HG03354 (cell line): ENCODE results near the gene TNFRSF13B.
"Not testable (repeated sequence)": the region's sequence is repeated elsewhere in the genome, so short reads cannot be mapped to it uniquely, and the experiment has no call there.

Experiments
- ATAC-seq: cut with Tn5 transposase; IDR thresholded peaks from one replicate; pipeline ENCODE4 v1.9.1; 2021; ENCODE audit warnings: mild to moderate bottlenecking; ENCODE audit not compliant: unreplicated experiment, poor library complexity, severe bottlenecking

The TNFRSF13B gene

DNA sequence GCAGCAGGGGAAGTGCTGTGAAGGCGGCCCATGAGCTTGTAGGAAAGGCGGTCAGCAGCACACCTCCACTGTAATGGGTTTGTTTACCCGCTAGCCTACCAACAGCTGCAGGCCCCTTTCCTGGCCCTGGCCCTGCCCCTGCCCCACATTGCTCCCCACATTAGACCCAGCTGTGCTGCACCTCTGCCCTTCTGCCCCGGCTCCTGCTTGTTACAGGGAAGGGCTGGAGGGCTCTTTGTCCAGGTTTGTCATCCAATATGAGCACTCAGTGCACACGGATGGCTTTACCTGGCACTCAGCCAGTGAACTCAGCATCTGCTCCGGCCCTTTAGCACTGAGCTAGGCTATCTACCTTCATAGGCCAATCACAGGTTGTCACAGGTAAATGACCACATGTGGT lies 36.0 kb upstream of the TNFRSF13B start:
- ATAC-seq, result not testable (repeated sequence)

DNA sequence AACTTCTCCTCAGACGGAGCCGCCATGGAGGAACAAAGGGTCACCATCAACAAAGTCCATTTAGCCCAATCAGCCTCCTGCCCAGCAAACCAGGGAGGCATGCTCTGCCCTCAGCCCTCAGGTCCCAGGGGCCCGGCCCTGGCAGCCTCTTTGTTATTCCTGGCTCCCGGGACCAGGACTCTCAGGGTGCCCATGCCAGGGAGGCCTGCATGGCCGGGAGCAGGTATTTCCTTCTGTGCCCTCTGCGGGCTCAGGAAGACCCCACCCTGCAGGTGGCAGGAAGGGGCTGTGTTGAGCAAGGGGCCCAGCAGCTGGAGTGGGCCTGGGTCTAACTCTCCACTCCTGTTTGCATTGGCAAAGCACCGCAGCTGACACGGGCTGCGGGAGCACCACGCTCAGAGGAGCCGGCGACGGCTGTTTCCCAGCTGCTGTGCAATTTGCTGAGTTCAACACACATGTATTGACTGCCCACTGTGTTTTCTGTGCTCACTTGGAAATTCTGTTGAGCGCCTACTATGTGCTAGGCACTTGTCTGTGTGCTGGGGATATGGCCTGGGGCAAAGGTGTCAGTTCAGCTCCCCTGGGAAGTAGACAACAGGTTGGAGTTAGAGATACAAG lies 33.2 kb upstream of the TNFRSF13B start:
- ATAC-seq, result not testable (repeated sequence)

DNA sequence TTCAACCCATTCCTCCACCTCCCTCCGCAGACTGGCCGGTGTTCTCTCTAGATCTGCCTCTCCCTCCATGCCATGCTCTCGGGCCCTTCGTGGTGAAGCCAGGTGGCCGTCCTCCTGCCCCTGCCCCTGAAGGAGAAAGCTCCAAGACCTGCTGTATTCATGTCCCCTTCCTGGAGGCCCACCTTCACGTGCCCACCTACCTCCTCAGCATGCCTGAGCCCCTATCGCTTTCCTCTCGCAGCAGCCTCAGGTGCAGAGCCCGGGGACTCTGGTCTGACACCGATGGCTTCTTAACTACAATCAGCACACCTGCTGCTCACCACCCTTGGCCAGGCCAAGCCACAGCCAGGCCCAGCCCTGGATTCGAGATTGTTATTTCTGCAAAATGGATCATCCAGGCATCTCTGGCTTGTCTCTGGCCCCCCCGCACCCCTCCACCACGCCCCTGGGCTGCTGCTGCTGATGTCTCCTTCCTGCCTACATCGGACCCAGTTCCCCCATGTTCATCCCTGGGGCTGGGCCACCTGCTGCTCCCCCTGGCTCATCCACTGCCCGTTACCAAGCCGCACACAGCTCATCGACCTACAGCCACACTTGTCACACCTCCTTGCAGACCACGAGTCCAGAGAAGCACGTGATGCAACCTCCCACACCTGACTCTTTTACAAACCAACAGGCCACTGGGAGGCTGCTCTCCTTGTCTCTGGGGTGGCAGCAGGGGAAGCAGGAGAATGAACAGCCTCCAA lies 32.5 kb upstream of the TNFRSF13B start:
- no peak for ATAC-seq

DNA sequence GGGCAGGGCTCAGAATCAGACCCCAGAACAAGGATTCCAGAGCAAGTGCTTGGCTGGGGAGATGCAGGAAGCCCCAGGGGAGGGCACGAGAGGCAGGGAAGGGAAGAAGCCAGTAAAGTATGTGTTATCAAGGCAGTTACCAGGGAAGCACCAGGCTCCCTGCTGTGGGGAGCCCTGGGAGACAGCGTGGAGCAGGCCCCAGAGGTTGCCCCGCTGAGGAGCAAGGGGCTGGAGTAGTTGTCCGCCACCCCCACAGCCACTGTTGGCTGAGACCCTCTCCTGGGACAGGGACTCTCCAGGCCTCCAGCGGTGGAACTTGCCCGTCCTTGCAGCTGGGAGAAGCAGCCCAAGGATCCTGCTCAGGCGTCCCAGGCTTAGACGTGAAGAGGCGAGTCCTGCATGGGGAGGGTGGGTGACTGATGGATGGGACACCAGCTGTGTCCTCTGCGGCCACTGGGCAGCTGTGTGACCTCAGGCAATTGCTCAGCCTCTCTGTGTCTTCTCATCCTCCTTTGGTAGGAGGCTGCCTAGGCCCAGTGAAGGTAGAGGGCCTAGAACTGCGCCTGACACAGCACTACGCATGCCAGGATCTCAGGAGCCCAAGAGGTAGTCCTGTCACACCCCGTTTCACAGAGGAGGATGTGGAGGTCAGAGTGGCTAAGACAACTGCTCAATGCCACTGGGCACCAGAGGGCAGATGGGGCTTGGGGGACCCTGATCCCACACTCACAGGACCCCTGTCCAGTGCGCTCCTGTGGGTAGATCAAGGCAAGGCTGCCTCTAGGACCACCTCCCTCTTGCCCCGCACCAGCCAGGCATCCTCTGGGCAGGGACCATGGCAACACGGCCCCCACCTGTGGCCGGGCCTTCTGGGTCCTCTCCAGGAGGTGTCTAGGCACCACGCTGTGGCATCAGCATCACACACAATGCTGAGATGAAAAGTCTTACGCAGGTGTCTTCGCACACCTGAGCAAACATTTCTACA lies 31.1 kb upstream of the TNFRSF13B start:
- not testable (repeated sequence) for ATAC-seq

DNA sequence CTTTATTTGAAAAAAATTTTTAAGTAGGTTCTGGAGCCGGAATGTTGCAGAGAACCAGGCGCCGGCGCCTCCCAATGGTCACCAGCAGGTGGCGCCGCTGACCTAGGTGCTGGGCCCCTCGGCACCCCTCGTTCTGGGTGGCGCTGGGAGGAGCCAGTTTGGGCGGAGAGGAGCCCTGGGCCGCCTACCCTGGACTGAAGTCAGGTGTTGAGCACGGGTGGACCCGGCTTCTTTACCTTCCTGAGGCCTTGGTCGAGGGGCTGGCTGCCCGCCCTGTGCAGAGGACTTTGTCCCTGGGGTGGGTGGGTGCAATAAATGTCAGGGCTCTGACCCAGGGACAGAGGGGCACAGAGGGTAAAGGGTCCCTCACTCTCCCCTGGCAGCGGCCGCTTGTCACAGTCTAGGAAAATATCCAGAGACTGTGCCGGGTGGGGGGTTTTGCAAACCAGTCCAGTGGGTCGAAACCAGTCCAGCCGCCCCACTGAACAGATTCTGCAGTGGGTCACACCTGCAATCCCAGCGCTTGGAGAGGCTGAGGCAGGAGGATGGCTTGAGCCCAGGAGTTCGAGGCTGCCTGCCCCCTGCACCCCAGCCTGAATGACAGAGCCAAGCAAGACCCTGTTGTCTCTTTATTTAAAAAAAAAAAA lies 30.1 kb upstream of the TNFRSF13B start:
- ATAC-seq, result peak; percentile 65

DNA sequence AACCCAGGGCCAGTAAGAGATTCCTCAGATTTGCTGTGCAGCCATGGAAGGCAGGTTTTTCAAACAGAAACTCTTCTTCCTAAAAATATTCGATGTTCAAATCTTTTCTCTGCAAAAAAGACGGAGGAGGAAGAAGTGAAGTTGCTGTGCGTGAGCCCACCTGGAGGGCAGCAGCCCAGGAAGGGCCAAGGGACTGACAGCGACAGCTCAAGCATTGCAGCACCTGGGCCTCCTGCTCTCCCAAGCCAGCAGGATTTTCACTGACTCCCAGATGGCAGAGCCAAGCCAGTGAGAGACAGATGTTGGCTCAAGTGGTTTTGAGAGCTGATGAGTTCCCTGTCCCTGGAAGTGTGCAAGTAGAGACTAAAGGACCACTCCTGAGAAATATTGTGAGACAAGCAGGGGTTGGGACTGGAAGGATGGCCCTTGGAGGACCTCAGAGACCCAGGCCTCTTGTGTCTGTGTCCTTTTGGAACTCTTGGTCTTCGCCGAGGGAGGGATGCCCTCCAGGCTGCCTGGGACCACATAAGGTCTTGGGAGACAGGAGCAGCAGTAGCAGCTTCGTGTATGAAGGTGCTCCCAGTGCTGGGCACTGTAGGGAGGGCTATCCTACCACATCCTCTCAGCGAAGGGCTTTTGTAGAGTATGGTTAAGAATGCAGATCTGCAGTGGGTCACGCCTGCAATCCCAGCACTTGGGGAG lies 29.3 kb upstream of the TNFRSF13B start:
- ATAC-seq, result no peak

DNA sequence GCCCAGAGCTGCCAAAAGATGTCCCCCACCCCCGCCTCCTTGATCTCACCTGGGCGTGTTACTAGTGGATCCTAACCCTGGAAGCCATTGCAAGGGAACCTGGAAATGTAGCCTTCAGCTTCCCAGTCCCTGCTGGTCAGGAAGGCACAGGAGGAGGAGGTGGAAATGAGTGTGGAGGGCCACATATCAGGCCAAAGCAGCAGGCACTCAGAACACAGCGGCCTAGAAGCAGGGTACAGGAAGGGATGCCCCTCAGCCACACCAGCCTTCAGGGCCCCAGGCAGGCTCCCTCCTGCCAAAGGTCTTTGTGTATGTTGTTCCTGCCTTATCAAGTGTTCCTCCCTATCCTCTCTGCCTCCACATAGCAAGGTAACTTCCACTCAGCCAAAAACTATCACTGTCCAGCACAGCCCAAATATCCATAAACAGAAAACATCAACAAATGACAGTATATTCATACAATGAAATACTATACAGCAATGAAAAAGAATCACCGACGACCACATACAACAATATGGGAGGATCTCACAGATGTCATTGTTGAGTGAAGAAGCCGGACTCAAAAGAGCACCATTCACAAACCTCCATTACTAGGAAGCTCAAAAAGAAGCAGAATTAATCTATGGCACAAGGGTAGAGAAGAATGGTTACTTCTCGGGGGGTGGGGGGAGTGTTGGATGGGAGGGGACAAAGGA lies 28.2 kb upstream of the TNFRSF13B start:
- no peak for ATAC-seq

DNA sequence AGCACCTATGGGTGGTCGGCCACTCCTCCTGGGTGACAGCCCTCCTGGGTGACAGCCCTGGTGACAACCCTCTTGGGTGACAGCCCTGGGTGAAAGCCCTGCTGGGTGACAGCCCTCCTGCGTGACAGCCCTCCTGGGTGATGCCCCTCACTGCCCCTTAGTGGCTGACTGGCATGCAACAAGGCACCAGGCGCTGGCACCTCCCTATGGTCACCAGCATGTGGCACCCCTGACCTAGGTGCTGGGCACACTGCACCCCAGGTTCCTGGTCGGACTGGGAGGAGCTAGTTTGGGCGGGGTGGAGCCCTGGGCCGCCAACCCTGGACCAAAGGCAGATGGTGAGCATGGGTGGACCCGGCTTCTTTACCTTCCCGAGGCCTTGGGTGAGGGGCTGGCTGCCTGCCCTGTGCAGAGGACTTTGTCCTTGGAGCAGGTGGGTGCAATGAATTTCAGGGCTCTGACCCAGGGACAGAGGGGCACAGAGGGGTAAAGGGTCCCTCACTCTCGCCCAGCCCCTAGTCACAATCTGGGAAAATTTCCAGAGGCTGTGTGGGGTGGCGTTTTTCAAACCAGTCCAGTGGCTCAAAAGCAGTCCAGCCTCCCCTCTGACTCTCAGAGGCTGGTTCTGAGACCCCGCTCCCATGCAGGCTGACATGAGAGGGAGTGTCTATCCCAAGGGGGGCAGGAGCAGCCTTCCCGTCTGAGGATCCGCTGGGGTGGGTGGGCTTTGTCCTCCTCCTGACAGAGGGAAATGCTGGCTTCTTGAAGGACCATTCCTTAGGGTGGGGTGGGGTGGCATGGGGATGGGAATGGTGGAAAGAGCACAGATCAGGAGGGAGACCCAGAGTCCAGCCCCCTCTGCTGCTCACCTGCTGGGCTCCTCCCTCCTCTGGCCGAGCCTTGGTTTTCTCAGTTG lies 25.9 kb upstream of the TNFRSF13B start:
- peak; percentile 75 for ATAC-seq

DNA sequence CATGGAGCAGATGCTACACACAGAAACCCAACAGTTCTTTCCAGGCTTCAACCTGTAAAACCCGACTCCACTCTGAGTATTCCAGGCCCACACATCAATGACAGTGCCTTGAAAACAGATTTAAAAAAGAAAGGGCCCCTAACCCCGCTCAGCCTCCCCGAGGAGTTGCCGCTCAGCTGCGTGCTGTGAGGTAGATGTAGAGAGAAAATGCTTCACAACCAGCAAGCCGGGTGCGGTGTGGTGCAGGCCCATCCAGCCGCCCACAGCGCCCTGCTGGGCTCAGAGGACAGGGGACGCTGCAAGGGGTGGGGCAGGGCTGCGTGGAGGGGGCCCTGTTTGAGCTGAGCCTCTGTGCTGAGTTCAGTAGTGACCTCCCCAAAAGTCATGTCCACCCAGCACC lies 24.8 kb upstream of the TNFRSF13B start:
- not testable (repeated sequence) for ATAC-seq

DNA sequence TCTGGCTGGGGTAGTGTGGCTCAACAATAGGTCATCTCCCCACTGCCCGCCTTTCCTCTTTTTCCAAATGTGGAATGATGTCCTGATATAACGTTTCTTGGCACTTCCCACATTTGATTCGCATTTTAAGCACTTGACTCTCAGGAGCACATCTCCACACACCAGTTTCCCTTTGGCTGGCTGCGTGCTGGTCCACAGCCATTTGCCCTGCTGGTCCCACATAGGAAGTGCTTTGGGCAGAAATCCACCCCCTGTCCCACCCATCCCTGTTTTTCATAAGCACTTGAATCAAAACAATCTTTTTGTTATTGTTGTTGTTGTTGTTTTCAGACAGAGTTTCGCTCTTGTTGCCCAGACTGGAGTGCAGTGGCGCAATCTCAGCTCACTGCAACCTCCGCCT lies 24.0 kb upstream of the TNFRSF13B start:
- ATAC-seq, result no peak

DNA sequence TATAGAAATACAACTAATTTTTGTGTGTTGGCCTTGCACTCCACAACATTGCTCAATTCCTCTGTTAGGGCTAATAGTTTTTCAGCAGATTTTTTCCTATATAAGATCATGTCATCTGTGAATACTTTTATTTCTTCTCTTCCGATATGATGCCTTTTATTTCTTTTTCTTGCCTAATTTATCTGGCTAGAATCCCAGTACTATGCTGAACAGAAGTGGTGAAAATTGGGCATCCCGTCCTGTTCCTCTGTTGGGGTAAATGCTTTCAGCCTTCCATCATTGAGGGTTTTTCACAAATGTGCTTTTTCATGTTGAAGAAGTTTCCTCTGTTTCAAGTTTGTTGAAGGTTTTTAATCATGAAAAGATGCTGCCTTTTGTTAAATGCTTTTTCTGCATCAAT lies 22.7 kb upstream of the TNFRSF13B start:
- ATAC-seq, result no peak

DNA sequence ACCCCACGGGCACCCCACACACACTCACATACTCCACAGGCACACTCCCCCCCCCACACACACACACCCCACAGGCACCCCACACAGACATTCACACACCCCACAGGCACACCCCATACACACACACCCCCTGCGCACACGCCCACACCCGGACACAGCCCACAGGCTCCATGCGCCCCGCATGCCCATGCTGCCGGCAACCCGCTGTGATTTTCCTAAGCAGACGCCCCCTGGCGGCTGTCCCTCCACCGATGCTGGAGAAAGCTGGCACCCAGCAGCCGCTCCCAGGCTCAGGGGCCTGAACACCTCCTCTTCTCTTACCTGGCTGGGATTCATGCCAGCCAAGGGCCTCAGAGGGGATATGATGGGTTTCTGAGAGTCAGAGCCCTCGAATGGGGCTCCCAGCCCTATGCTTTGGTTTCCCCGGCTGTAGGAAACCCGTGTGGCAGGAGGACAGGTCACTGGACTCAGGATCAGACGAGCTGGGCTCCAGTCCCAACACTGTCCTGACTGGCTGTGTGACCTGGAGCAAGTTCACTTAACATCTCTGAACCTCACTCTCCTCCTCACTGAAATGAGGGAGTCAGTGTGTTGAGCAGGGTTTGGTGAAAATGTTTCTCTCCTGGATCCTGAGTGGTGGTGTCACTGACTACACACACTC lies 19.6 kb upstream of the TNFRSF13B start:
- no peak for ATAC-seq

DNA sequence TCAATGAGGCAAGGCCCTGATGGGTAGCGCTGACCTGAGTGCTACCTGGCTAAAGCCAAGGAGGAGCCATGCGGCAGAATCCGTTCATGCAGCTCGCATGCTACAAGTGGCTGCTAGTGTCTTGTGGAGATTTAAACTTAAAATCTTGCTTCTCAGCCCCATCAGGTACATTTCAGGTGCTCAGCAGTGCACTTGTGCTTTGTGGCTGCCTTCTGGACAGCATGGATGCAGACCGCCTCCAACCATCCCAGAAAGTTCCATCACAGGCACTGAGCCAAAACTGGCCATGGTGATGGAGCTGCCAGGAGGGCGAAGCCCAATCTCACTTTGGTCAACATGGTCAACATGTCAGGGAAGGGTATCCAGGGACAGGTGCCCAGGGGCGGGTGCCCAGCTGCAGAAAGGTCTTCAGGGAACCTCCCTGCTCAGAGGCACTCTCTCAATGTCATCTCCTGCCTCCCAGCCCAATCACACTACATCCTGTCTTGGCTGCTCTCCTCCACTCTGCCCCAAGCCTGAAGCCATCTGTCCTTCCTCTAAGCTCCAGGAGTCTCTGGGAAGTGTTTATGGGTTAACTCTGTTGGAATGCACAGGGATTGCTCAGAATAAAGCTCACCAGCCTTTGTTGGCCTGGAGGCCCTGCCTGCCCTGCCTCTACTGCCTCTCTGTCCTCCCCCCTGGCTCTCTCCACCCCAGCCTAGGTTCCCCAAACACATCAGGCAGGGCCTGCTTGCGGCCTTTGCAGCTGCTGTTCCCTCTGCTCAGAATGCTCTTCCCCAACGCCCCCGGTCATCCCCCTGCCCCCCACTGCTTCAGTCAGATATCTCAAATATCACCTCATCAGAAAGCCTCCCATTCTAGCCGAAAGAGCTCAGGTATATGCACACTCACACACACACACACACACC lies 18.3 kb upstream of the TNFRSF13B start:
- ATAC-seq, result no peak

DNA sequence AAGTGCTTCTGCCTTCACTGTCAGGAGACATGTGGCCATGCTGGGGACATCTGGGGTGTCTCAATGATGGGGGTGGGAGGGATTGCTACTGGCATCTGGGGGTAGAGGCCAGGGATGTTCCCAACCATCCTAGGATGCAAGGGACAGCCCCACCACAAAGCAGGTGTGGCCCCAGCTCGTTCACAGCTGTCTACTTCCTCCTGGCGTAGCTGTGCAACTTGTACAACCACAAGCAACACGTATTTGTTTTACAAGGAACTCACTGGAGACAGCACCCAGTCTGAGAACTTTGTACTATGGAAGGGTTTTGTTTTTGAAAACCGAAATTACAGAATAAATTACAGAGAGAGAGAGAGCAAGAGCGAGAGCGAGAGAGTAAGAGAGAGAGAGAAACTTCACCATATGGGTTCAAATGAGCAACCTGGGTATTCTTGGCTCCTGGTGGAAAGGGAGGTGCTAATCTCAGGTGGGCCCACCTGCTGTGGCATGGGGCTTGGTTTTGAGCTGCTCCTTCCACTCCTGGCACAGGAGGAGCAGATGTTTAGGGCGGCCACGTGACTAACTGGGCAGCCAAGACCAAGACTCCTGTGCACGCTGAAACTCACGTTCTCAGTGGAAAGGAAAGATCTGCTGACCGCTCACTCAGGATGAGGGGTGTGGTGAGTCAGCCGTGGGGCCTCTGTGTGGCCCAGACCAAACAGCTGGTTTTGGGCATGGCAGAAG lies 17.5 kb upstream of the TNFRSF13B start:
- peak; percentile 25 for ATAC-seq

DNA sequence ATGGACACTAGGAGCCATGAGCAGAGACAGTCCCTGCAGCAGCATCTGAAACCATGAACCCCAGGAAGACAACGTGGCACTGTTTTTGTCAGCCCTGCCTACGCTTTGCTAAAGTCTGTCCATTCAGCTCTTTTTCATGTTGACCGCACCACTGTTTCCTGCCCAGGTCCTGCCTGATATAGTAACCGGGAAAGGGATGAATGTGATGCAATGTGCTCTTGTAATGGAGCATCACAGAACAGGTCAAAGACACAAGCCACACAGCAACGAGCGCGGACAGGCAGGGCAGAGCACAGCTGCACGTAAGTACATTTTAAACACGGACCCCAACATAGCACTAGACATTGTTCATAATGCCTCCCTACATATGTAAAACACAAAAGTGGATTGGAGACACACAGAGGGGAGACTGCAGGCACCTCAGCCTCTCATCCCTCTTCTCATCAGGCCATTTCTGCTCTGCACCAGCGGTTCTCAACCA lies 16.9 kb upstream of the TNFRSF13B start:
- ATAC-seq, result peak; percentile 16
